Measurements from ENCODE around the gene OR52A1. TPM values are rescaled to one million over a fixed set of nuclear protein-coding genes. Genes with fewer than 3 reads are reported as not detected.

Gene OR52A1
- total and polyA plus RNA-seq, 2 donors (not counting 3 experiments of a cell fraction or from before 2014, with no cell fraction given) = not detected

- POLR2A ChIA-PET = no interaction called here
- DNase-seq (ENCODE audit: low read depth, low spot score) (no peak), FAIRE-seq (no peak)
- Histone ChIP-seq H3K9me1 (replicated peaks; ENCODE audit: control insufficient read depth, extremely low read depth, insufficient read depth, low read length) (no peaks in the 10 kb centered on the region), H4K20me1 (replicated peaks; ENCODE audit: control insufficient read depth, extremely low read depth, insufficient read depth, low read length) (no peaks in the 10 kb centered on the region), H3K27me3 (ENCODE audit: control insufficient read depth in 2 of 2, insufficient read depth in 2 of 2, low read length in 2 of 2) (no peaks in the 10 kb centered on the region), H3K79me2 (ENCODE audit: control insufficient read depth, insufficient read depth, low read length) (no peaks in the 10 kb centered on the region), H3K9ac (replicated peaks; ENCODE audit: extremely low read depth, insufficient read depth, low read length) (no peak overlapping the region), H3K4me2 (ENCODE audit: insufficient read depth, low read length) (no peak overlapping the region), H3K36me3 (ENCODE audit: control insufficient read depth in 2 of 2, extremely low read depth in 1 of 2, insufficient read depth in 2 of 2, low read length in 2 of 2) (no peaks in the 10 kb centered on the region), H3K4me3 (replicated peaks in 1 of 3; ENCODE audit: insufficient read depth in 1 of 3, low read depth in 1 of 3, low read length in 3 of 3) (no peak overlapping the region), H3K4me1 (ENCODE audit: control insufficient read depth, extremely low read depth, insufficient read depth, low read length) (no peaks in the 10 kb centered on the region), H2AFZ (ENCODE audit: low read depth, low read length) (no peak overlapping the region), H3K9me3 (replicated peaks; ENCODE audit: control insufficient read depth, insufficient read depth, low read length) (no peaks in the 10 kb centered on the region), H3K27ac (ENCODE audit: insufficient read depth, low read depth, low read length) (no peak overlapping the region)
- no peak for TF ChIP-seq MAX (IDR thresholded peaks at IDR 0.05; ENCODE audit: insufficient read depth, insufficient read length)
- TF ChIP-seq EZH2 (IDR thresholded peaks at IDR 0.05; ENCODE audit: borderline replicate concordance, low read depth, low read length, severe bottlenecking) = no peak
- no peak for TF ChIP-seq FOS (IDR thresholded peaks at IDR 0.05; ENCODE audit: borderline replicate concordance, insufficient read depth, low read length)
- no peak for TF ChIP-seq CTCF (IDR thresholded peaks at IDR 0.05; ENCODE audit: extremely low read depth in 1 of 2, insufficient read depth in 1 of 2, low read depth in 1 of 2, low read length in 2 of 2)
- no peak for TF ChIP-seq MYC (IDR thresholded peaks at IDR 0.05; ENCODE audit: low read depth, low read length)
- no peak for TF ChIP-seq GATA2 (IDR thresholded peaks at IDR 0.05; ENCODE audit: insufficient read depth, insufficient read length, low read depth, low read length)
- no peak for TF ChIP-seq POLR2A (IDR thresholded peaks at IDR 0.05; ENCODE audit: low read depth, low read length)
- TF ChIP-seq POLR2AphosphoS5 (IDR thresholded peaks at IDR 0.05; ENCODE audit: insufficient read depth, low read depth, low read length) = no peak
- TF ChIP-seq JUN (IDR thresholded peaks at IDR 0.05; ENCODE audit: borderline replicate concordance, insufficient read depth, insufficient read length, low read depth) = no peak
- dilution Hi-C loops (cut with MboI; ENCODE audit: extremely low pct_ligation_motif_present, low sequenced_read_pairs) = no loop called here
- CTCF ChIA-PET = no interaction called here
- BruUV-seq (replicated peaks) = no TSS peak
- intact Hi-C loops (cut with micrococcal nuclease) = no loop called here
Measured at GRCh38 chr11:5178046-5178837, 23.7 kb upstream of the OR52A1 start.

Measured in endothelial cell of umbilical vein (primary cell).